Measurements from ENCODE around the gene TCOF1.

Gene TCOF1

DNA sequence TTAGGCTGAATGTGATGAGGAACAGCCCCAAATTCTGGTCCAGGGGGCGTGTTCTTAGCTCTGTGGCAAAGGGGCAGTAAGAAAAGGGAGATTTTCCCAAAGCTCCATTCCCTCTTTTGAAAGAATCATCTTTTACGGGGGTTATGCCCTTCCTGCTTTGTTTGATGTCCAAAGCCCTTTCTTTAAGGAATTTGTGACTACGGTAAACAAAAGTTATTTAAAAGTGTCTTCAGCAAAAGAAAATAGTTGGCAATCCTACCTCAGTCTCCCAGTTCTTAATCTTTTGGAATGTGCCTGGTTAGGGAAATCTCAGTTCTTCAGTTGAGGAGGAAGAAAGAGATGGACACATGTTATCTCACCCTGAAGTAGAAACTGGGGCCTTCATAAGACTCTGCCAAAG lies 30.4 kb upstream of the TCOF1 start:
- Histone ChIP-seq H3K9me3 (ENCODE audit: low read length) (no peaks in the 10 kb centered on the region), H3K4me3 (ENCODE audit: low read depth in 1 of 2, low read length in 2 of 2) (no peak overlapping the region), H3K27me3 (ENCODE audit: control insufficient read depth in 1 of 2, insufficient read depth in 2 of 2, low read length in 2 of 2) (no peaks in the 10 kb centered on the region), H3K27ac (ENCODE audit: low read depth, low read length) (no peak overlapping the region), H3K9ac (ENCODE audit: low read length) (no peak overlapping the region), H3K4me1 (ENCODE audit: insufficient read depth, low read length) (no peaks in the 10 kb centered on the region), H3K36me3 (ENCODE audit: insufficient read depth, low read length) (no peaks in the 10 kb centered on the region)

DNA sequence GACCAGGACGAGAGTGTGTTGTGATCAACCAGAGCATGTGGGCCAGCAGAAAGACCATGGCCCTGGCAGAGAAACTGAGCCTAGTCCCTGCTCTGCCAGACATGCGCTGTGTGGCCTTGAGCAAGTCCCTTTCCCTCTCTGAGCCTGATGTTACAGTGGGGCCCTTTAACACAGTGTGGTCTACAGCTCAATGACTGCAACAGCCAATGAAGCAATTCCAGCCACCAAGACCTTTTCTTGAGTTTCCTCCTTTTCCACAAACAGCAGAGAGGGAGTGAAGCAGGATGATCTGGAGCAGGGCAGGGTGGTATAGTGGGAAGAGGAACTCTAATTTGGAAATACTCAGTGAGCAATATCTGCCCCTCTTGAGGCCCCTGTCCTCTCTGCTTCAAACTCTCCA lies 29.0 kb upstream of the TCOF1 start:
- H3K27ac ChIP-seq (ENCODE audit: low read depth, low read length): no peak overlapping the region
- no peak overlapping the region for H3K9ac ChIP-seq (ENCODE audit: low read length)
- H3K36me3 ChIP-seq (ENCODE audit: insufficient read depth, low read length): no peaks in the 10 kb centered on the region
- no peaks in the 10 kb centered on the region for H3K27me3 ChIP-seq (ENCODE audit: control insufficient read depth in 1 of 2, insufficient read depth in 2 of 2, low read length in 2 of 2)
- no peak overlapping the region for H3K4me3 ChIP-seq (ENCODE audit: low read depth in 1 of 2, low read length in 2 of 2)
- no peaks in the 10 kb centered on the region for H3K9me3 ChIP-seq (ENCODE audit: low read length)
- no peaks in the 10 kb centered on the region for H3K4me1 ChIP-seq (ENCODE audit: insufficient read depth, low read length)

DNA sequence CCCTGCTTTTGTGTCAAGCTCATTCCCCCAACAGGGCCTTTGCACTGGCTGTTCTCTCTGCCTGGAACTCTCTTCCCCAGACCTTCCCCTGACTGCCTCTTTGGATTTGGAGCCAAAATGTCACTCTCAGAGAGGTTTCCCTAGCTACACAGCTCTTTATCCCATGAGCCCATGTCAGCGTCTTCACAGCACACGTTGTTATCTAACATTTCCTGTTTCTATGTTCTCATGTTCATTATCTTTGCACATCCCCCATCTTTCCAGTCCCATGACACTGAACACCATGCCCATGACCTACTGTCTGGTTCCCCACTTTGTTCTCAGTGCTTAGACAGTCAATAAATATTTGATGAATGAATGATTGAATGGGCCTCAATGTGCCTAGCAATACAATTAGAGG lies 28.5 kb upstream of the TCOF1 start:
- Histone ChIP-seq H3K9ac (ENCODE audit: low read length) (no peak overlapping the region), H3K4me1 (ENCODE audit: insufficient read depth, low read length) (no peaks in the 10 kb centered on the region), H3K9me3 (ENCODE audit: low read length) (no peaks in the 10 kb centered on the region), H3K4me3 (ENCODE audit: low read depth in 1 of 2, low read length in 2 of 2) (no peak overlapping the region), H3K27ac (ENCODE audit: low read depth, low read length) (no peak overlapping the region), H3K36me3 (ENCODE audit: insufficient read depth, low read length) (no peaks in the 10 kb centered on the region), H3K27me3 (ENCODE audit: control insufficient read depth in 1 of 2, insufficient read depth in 2 of 2, low read length in 2 of 2) (no peaks in the 10 kb centered on the region)

DNA sequence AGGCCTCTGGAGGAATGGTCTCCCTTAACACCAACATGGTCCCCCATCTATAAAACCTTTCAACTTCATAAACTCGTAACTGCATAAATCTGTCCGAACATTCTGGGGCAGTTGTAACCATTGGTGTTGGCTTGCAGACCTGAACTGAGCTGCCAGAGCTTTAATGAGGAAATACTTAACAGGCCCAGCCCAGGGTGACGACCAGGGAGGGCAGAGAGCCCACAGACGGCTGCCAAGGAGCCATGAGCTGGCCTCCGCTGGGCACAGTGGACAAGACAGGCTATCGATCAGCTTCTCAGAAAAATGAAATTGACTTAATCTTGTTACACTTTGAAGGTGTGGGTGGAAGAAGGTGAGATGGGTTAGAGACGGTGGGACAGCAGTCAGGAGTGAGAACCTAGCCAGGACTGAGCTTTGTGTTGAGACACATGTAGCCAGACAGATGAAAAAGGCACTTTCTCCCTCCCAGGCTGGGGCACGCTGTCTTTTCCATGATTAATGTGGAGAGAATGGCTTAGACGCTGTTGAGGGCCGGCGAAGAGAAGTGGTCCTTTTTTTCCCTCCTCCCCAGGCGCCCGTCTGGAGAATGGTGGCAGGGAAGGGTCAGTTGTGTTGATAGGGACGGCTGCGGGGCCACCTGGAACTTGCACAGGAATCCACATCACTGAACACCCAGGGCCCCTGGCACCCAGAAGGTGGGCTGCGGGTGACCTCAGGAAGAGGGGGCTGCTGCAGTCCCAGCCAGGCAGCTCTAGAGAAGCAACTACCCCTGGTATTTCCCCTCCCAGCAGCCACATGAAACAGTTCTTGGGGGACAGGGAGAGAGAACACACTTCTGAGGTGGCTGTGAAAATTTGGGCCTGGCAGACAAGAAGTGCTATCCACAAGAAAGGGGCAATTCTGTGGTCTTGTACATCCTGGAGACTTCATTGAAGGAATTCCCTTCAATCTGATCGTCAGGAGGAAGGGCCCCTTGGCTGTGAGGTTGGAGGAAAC lies 27.3 kb upstream of the TCOF1 start:
- Histone ChIP-seq H3K9me3 (ENCODE audit: low read length) (no peaks in the 10 kb centered on the region), H3K27ac (ENCODE audit: low read depth, low read length) (no peak overlapping the region), H3K4me3 (ENCODE audit: low read depth in 1 of 2, low read length in 2 of 2) (no peak overlapping the region), H3K36me3 (ENCODE audit: insufficient read depth, low read length) (no peaks in the 10 kb centered on the region), H3K9ac (ENCODE audit: low read length) (no peak overlapping the region), H3K4me1 (ENCODE audit: insufficient read depth, low read length) (no peaks in the 10 kb centered on the region), H3K27me3 (ENCODE audit: control insufficient read depth in 1 of 2, insufficient read depth in 2 of 2, low read length in 2 of 2) (no peaks in the 10 kb centered on the region)

DNA sequence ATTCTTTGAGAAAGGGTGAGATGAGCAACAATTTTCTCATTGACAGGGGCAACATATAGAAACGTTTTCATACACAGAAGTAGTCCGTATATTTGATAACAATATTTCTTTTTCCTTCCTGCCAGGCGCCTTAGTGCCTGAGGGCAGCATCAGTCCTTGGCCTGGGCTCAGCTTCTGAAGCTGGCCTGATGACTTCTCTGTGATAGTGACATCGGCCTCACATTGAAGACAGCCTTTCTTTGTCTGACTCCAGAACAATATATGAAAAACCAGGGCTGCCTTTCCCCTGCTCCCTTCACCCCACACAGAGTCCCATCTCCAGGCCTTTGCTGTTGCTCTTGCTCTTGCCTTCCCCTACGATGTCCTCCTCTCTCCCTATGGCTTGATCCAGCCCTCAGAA lies 24.1 kb upstream of the TCOF1 start:
- Histone ChIP-seq H3K9me3 (ENCODE audit: low read length) (no peaks in the 10 kb centered on the region), H3K9ac (ENCODE audit: low read length) (no peak overlapping the region), H3K36me3 (ENCODE audit: insufficient read depth, low read length) (no peaks in the 10 kb centered on the region), H3K27me3 (ENCODE audit: control insufficient read depth in 1 of 2, insufficient read depth in 2 of 2, low read length in 2 of 2) (no peaks in the 10 kb centered on the region), H3K4me1 (ENCODE audit: insufficient read depth, low read length) (no peaks in the 10 kb centered on the region), H3K27ac (ENCODE audit: low read depth, low read length) (no peak overlapping the region), H3K4me3 (ENCODE audit: low read depth in 1 of 2, low read length in 2 of 2) (no peak overlapping the region)

DNA sequence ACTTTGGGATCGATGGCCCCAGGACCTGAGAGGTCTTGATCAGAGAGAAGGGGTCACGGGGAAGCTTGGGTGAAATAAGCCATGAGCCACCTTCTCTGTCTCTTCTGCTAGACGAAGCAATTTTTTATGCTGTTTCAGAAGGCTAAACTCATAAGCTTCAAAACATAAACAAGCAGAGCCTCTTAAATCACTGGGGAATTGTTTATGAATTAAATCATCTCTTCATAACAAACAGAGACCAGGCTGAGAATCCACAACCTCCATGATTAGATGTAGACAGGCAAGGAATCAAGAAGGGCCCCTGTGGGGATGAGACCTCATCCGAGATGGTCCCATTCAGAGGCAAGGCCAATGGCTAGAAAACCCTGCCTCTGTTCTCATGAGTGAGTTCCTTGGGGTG lies 21.7 kb upstream of the TCOF1 start:
- no peaks in the 10 kb centered on the region for H3K27me3 ChIP-seq (ENCODE audit: control insufficient read depth in 1 of 2, insufficient read depth in 2 of 2, low read length in 2 of 2)
- no peaks in the 10 kb centered on the region for H3K4me1 ChIP-seq (ENCODE audit: insufficient read depth, low read length)
- no peaks in the 10 kb centered on the region for H3K9me3 ChIP-seq (ENCODE audit: low read length)
- no peak overlapping the region for H3K27ac ChIP-seq (ENCODE audit: low read depth, low read length)
- H3K9ac ChIP-seq (ENCODE audit: low read length): no peak overlapping the region
- no peaks in the 10 kb centered on the region for H3K36me3 ChIP-seq (ENCODE audit: insufficient read depth, low read length)
- no peak overlapping the region for H3K4me3 ChIP-seq (ENCODE audit: low read depth in 1 of 2, low read length in 2 of 2)

DNA sequence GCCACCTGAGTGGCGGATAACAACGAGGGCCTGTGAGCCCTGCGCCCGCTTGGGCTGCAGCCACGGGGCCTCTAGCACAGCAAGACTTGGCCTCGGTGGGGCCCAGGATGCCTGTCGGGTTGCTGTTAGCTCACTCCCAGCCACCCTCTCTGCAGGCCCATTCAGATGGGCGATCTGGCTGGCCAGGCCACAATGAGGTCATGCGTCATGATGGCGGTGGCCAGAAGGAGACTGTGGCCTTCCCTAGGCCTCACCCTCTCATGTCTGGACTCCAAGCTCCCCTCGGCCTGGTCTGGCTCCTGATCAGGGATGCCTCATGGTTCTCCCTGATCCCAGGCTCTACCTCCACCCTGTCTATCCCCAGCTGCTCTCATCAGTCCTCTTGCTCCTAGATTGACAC lies 19.0 kb upstream of the TCOF1 start:
- Histone ChIP-seq H3K9ac (ENCODE audit: low read length) (no peak overlapping the region), H3K4me3 (ENCODE audit: low read depth in 1 of 2, low read length in 2 of 2) (no peak overlapping the region), H3K36me3 (ENCODE audit: insufficient read depth, low read length) (no peaks in the 10 kb centered on the region), H3K27ac (ENCODE audit: low read depth, low read length) (no peak overlapping the region), H3K4me1 (ENCODE audit: insufficient read depth, low read length) (no peaks in the 10 kb centered on the region), H3K27me3 (ENCODE audit: control insufficient read depth in 1 of 2, insufficient read depth in 2 of 2, low read length in 2 of 2) (no peaks in the 10 kb centered on the region), H3K9me3 (ENCODE audit: low read length) (no peaks in the 10 kb centered on the region)

DNA sequence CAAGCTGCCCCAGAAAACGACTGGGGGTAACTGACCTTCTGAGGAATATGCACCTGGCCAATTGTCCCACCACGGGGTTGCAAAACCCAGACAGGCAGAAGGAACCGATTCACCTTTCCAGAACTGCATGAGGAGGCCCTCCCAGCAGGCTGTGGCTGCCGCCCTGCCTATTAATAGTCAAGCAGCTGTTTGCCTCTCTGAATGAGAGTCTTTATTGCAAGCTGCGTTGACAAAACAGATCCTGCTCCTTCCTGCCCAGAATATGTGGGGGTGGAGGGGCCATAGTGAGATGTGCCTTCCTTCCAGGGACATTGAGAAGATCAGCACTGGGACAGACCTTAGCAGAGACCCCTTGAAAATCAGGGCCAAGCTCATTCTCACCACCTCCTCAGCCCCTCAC lies 18.3 kb upstream of the TCOF1 start:
- no peak overlapping the region for H3K4me3 ChIP-seq (ENCODE audit: low read depth in 1 of 2, low read length in 2 of 2)
- no peak overlapping the region for H3K27ac ChIP-seq (ENCODE audit: low read depth, low read length)
- no peak overlapping the region for H3K9ac ChIP-seq (ENCODE audit: low read length)
- H3K36me3 ChIP-seq (ENCODE audit: insufficient read depth, low read length): no peaks in the 10 kb centered on the region
- H3K9me3 ChIP-seq (ENCODE audit: low read length): no peaks in the 10 kb centered on the region
- H3K27me3 ChIP-seq (ENCODE audit: control insufficient read depth in 1 of 2, insufficient read depth in 2 of 2, low read length in 2 of 2): no peaks in the 10 kb centered on the region
- no peaks in the 10 kb centered on the region for H3K4me1 ChIP-seq (ENCODE audit: insufficient read depth, low read length)

DNA sequence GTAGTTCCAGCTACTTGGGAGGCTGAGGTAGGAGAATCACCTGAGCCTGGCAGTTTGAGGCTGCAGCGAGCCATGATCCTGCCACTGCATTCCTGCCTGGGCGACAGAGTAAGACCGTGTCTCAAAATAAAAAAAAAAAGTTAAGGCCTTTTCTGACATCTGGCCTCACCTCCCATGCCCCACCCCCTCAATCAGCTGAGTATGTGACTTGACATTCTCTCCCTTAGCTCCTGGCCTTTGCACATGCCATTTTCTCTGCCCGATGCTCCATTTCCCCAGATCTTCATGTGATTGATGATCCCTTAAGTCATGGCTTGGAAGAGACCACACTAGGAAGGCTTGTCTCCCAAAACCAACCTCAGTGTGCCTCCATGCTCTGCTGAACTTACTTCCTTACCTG lies 17.7 kb upstream of the TCOF1 start:
- no peak overlapping the region for H3K9ac ChIP-seq (ENCODE audit: low read length)
- H3K27ac ChIP-seq (ENCODE audit: low read depth, low read length): no peak overlapping the region
- H3K27me3 ChIP-seq (ENCODE audit: control insufficient read depth in 1 of 2, insufficient read depth in 2 of 2, low read length in 2 of 2): no peaks in the 10 kb centered on the region
- H3K9me3 ChIP-seq (ENCODE audit: low read length): no peaks in the 10 kb centered on the region
- no peaks in the 10 kb centered on the region for H3K36me3 ChIP-seq (ENCODE audit: insufficient read depth, low read length)
- no peaks in the 10 kb centered on the region for H3K4me1 ChIP-seq (ENCODE audit: insufficient read depth, low read length)
- H3K4me3 ChIP-seq (ENCODE audit: low read depth in 1 of 2, low read length in 2 of 2): no peak overlapping the region

DNA sequence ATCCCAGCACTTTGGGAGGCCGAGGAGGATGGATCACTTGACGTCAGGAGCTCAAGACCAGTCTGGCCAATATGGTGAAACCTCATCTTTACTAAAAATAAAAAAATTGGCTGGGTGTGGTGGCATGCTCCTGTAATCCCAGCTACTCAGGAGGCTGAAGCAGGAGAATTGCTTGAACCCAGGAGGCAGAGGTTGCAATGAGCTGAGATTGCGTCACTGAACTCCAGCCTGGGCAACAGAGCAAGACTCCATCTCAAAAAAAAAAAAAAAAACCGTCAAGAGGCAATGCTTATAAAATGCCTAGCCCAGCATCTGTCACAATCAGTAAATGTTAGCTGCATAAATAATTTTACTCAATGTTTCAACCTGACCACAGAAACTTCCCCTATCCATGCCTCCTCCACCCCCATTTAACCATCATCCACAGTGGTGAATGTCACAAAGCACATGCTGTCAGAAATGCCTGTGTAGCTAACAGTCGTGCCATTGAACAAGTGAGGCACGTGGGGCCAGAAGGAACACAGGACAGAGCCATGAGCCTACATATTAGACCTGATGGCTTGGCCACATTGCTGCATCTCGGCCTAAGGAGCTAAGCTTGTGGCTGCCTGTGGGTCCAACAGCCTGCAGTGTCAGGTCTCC lies 16.8 kb upstream of the TCOF1 start:
- H3K27ac ChIP-seq (ENCODE audit: low read depth, low read length): no peak overlapping the region
- no peaks in the 10 kb centered on the region for H3K9me3 ChIP-seq (ENCODE audit: low read length)
- no peaks in the 10 kb centered on the region for H3K27me3 ChIP-seq (ENCODE audit: control insufficient read depth in 1 of 2, insufficient read depth in 2 of 2, low read length in 2 of 2)
- H3K4me1 ChIP-seq (ENCODE audit: insufficient read depth, low read length): no peaks in the 10 kb centered on the region
- H3K4me3 ChIP-seq (ENCODE audit: low read depth in 1 of 2, low read length in 2 of 2): no peak overlapping the region
- H3K9ac ChIP-seq (ENCODE audit: low read length): no peak overlapping the region
- H3K36me3 ChIP-seq (ENCODE audit: insufficient read depth, low read length): no peaks in the 10 kb centered on the region

DNA sequence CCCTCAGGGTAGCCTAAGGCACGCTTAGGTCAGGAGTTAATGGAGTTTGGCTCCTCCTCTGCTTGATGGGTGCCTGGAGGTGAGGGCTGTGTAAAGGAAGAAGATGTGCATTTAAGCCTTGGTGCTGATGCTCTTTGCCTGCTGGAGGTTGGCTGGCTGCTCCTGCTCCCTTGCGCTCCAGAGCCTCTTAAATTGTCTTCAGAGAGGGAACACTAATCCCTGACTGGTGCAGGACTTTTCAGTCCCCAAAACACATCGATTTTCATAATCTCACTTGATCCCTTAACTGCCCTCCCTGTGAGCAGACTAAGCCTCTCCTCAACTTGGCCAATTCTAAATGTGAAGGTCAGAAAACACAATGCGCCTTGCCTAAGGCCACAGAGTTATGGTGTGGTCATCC lies 16.2 kb upstream of the TCOF1 start:
- Histone ChIP-seq H3K36me3 (ENCODE audit: insufficient read depth, low read length) (no peaks in the 10 kb centered on the region), H3K9me3 (ENCODE audit: low read length) (no peaks in the 10 kb centered on the region), H3K9ac (ENCODE audit: low read length) (no peak overlapping the region), H3K27me3 (ENCODE audit: control insufficient read depth in 1 of 2, insufficient read depth in 2 of 2, low read length in 2 of 2) (no peaks in the 10 kb centered on the region), H3K4me1 (ENCODE audit: insufficient read depth, low read length) (no peaks in the 10 kb centered on the region), H3K27ac (ENCODE audit: low read depth, low read length) (no peak overlapping the region), H3K4me3 (ENCODE audit: low read depth in 1 of 2, low read length in 2 of 2) (no peak overlapping the region)

DNA sequence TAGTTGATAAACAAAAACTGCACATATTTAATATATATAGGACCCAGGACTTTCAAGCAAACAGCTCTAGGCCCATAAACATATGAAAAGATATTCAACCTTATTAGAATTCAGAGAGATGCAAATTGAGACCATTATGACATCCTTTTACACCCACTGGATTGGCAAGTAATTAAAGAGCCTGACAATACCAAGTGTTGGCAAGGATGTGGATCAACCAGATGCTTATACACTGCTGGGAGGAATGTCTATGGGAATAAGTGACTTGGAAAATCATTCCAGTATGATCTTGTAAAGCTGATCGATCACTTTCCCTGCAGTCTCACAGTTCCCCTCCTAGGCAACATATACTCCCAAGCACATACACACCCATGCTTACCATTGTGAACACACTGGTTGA lies 15.5 kb upstream of the TCOF1 start:
- Histone ChIP-seq H3K4me1 (ENCODE audit: insufficient read depth, low read length) (no peaks in the 10 kb centered on the region), H3K36me3 (ENCODE audit: insufficient read depth, low read length) (no peaks in the 10 kb centered on the region), H3K9ac (ENCODE audit: low read length) (no peak overlapping the region), H3K9me3 (ENCODE audit: low read length) (no peaks in the 10 kb centered on the region), H3K27ac (ENCODE audit: low read depth, low read length) (no peak overlapping the region), H3K27me3 (ENCODE audit: control insufficient read depth in 1 of 2, insufficient read depth in 2 of 2, low read length in 2 of 2) (no peaks in the 10 kb centered on the region), H3K4me3 (ENCODE audit: low read depth in 1 of 2, low read length in 2 of 2) (no peak overlapping the region)
